Prostate gland (tissue), 2 donors: ENCODE measurements around the gene FIG4. TPM values are rescaled to one million over a fixed set of nuclear protein-coding genes. Genes with fewer than 3 reads are reported as not detected.

Experiments used
- DNase-seq: peaks from one replicate; pipeline ENCODE4 v3.0.0-alpha.2; 2019; ENCODE audit warnings: low spot score
- H3K27ac ChIP-seq, 2 donors: fragments of 200-600 bp; sonication (generic); 2 replicates each; pipeline ENCODE4 v1.5.1; 2017 to 2019
- H3K27me3 ChIP-seq: fragments of 200-600 bp; sonication (generic); replicated peaks from 2 replicates; pipeline ENCODE4 v1.5.1; 2019; ENCODE audit not compliant: insufficient read depth
- H3K36me3 ChIP-seq, 2 donors: fragments of 200-600 bp; sonication (generic); 1 replicate in 1 of 2; 2 replicates in 1 of 2; pipeline versions ENCODE4 v1.5.1 to v1.8.1; 2017 to 2019
- H3K4me1 ChIP-seq: fragments of 200-600 bp; sonication (generic); replicated peaks from 2 replicates; pipeline ENCODE4 v1.5.1; 2019
- H3K4me3 ChIP-seq, 2 donors: fragments of 200-600 bp; sonication (generic); 2 replicates each; pipeline ENCODE4 v1.5.1; 2017 to 2019
- H3K9me3 ChIP-seq: fragments of 200-600 bp; sonication (generic); 2 replicates; pipeline ENCODE4 v1.5.1; 2017
- CTCF ChIP-seq, 4 experiments: fragments of 200-600 bp in 2 of 4; fragments of 450-650 bp in 2 of 4; sonication (generic) in 2 of 4; IDR thresholded peaks; 1 replicate in 3 of 4; 2 replicates in 1 of 4; pipeline ENCODE4 v1.5.1; 2016 to 2019; ENCODE audit warnings: antibody characterized with exemption in 4 of 4, mild to moderate bottlenecking in 2 of 4, moderate library complexity in 2 of 4
- POLR2A ChIP-seq: fragments of 450-650 bp; IDR thresholded peaks from one replicate; pipeline ENCODE4 v1.6.1; 2016; ENCODE audit warnings: antibody characterized with exemption, mild to moderate bottlenecking
- POLR2AphosphoS5 ChIP-seq: sonication (generic); formaldehyde crosslinking; IDR thresholded peaks from one replicate; pipeline ENCODE4 v1.6.1; 2017; ENCODE audit warnings: antibody characterized with exemption
- WGBS: methylation state at CpG from one replicate; pipeline ENCODE4 v1.1.5; 2018; 5-methylcytosine and 5-hydroxymethylcytosine counted together
- intact Hi-C: fragments of 100-400 bp; cut with DNase I; formaldehyde crosslinking; loops from one replicate; pipeline ENCODE4 v1.14.2; 2022
- total RNA-seq, 2 donors: library from RNA; depleted of rRNA; stranded (reverse); fragments of >200 nt; gene quantifications; one replicate each; pipeline ENCODE4 v1.1.0, GENCODE V29; 2016

Gene FIG4
- total RNA-seq, 2 donors from 2014 or later = 12.7 to 16.6 TPM

- Histone ChIP-seq H3K4me1 (peaks cover 9% of the 10 kb centered on the region), H3K4me3 (no peak overlapping the region), H3K36me3 (no peaks in the 10 kb centered on the region), H3K27me3 (no peaks in the 10 kb centered on the region), H3K9me3 (no peaks in the 10 kb centered on the region), H3K27ac (no peak overlapping the region)
- TF ChIP-seq POLR2AphosphoS5 = no peak
- no peak for TF ChIP-seq POLR2A
- no peak for TF ChIP-seq CTCF (IDR thresholded peaks at IDR 0.05)
- WGBS = 88% methylated on average over 1 of the region's 1 CpG
- no peak for DNase-seq
- intact Hi-C loops = no loop called here
Measured at GRCh38 chr6:109793021-109793420, 101.9 kb downstream of the FIG4 start.

- H3K4me3 ChIP-seq = no peak overlapping the region
Measured at GRCh38 chr6:109793792-109794191, 102.7 kb downstream of the FIG4 start.

GRCh38 chr6:109794201-109794923 lies 103.3 kb downstream of the FIG4 start:
- Histone ChIP-seq H3K27me3 (no peaks in the 10 kb centered on the region), H3K36me3 (no peaks in the 10 kb centered on the region), H3K9me3 (no peaks in the 10 kb centered on the region), H3K4me1 (peaks cover 9% of the 10 kb centered on the region), H3K4me3 (no peak overlapping the region), H3K27ac (peak overlapping the region; percentile 20 to 38)
- intact Hi-C loops = no loop called here
- TF ChIP-seq POLR2A = no peak
- no peak for TF ChIP-seq POLR2AphosphoS5
- no peak for TF ChIP-seq CTCF (IDR thresholded peaks at IDR 0.05)
- WGBS = 47% methylated on average over 6 of the region's 6 CpGs
- no peak for DNase-seq

More at GRCh38 chr6:109793792-109794191, 102.7 kb downstream of the FIG4 start:
- WGBS = 16% methylated on average over 1 of the region's 1 CpG
- intact Hi-C loops = no loop called here
- peak overlapping the region; percentile 20 to 38 for H3K27ac ChIP-seq
- H3K4me1 ChIP-seq = peaks cover 9% of the 10 kb centered on the region
- H3K36me3 ChIP-seq = no peaks in the 10 kb centered on the region
- peak; percentile 63 for TF ChIP-seq POLR2AphosphoS5
- TF ChIP-seq POLR2A = no peak
- peak; percentile 45 for DNase-seq
- no peaks in the 10 kb centered on the region for H3K9me3 ChIP-seq
- no peaks in the 10 kb centered on the region for H3K27me3 ChIP-seq

- Histone ChIP-seq H3K36me3 (no peaks in the 10 kb centered on the region), H3K4me3 (no peak overlapping the region), H3K27ac (no peak overlapping the region), H3K27me3 (no peaks in the 10 kb centered on the region), H3K9me3 (no peaks in the 10 kb centered on the region), H3K4me1 (peaks cover 9% of the 10 kb centered on the region)
- WGBS = 73% methylated on average over 4 of the region's 4 CpGs
- no peak for DNase-seq
- intact Hi-C loops = no loop called here
- TF ChIP-seq CTCF (IDR thresholded peaks at IDR 0.05) (no peak), POLR2AphosphoS5 (no peak), POLR2A (no peak)
Measured at GRCh38 chr6:109795994-109796555, 105.0 kb downstream of the FIG4 start.

- TF ChIP-seq POLR2A = no peak
- no peak for TF ChIP-seq POLR2AphosphoS5
- no peak for TF ChIP-seq CTCF (IDR thresholded peaks at IDR 0.05)
- no peak for DNase-seq
Measured at GRCh38 chr6:109799129-109799528, 108.0 kb downstream of the FIG4 start.

More at GRCh38 chr6:109799129-109799528, 108.0 kb downstream of the FIG4 start:
- 94% methylated on average over 5 of the region's 5 CpGs for WGBS
- intact Hi-C loops = no loop called here
- Histone ChIP-seq H3K4me3 (no peak overlapping the region), H3K9me3 (no peaks in the 10 kb centered on the region), H3K4me1 (peaks cover 6% of the 10 kb centered on the region), H3K27ac (no peak overlapping the region), H3K36me3 (no peaks in the 10 kb centered on the region), H3K27me3 (no peaks in the 10 kb centered on the region)
